Bronchial epithelial cell (primary cell): ENCODE data around the gene CRAMP1. TPM values are rescaled to one million over a fixed set of nuclear protein-coding genes. Genes with fewer than 3 reads are reported as not detected.
A peak's percentile ranks its signal among the peaks of the same experiment; 100 is the strongest.

Experiments
- DNase-seq: peaks from one replicate; pipeline ENCODE4 v3.0.0-alpha.2; 2010; ENCODE audit warnings: low read depth
- FAIRE-seq: peaks from 2 replicates; lab custom pipeline; 2011; peaks lifted over from hg19 to GRCh38; lab: Jason Lieb, UNC
- H3K27me3 ChIP-seq: 2 replicates; pipeline ENCODE4 v1.5.1; 2011; ENCODE audit warnings: low read length; ENCODE audit not compliant: control insufficient read depth, insufficient read depth
- H3K36me3 ChIP-seq: 2 replicates; pipeline ENCODE4 v1.5.1; 2011; ENCODE audit warnings: low read length; ENCODE audit not compliant: control insufficient read depth, insufficient read depth
- H3K4me3 ChIP-seq: 2 replicates; pipeline ENCODE4 v1.5.1; 2011; ENCODE audit warnings: mild to moderate bottlenecking, low read depth, low read length, control low read depth
- CTCF ChIP-seq: IDR thresholded peaks from 2 replicates; pipeline ENCODE4 v1.5.1; 2011; ENCODE audit warnings: mild to moderate bottlenecking, moderate library complexity, low read length, control low read depth, inconsistent platforms; ENCODE audit not compliant: insufficient read depth, severe bottlenecking
- total RNA-seq: library from RNA; depleted of rRNA; stranded (reverse); fragments of >200 nt; gene quantifications from 2 replicates; pipeline ENCODE4 v1.2.1, GENCODE V29; 2014

The CRAMP1 gene
- total RNA-seq, 1 donor from 2014 or later: 3.9 TPM

DNA sequence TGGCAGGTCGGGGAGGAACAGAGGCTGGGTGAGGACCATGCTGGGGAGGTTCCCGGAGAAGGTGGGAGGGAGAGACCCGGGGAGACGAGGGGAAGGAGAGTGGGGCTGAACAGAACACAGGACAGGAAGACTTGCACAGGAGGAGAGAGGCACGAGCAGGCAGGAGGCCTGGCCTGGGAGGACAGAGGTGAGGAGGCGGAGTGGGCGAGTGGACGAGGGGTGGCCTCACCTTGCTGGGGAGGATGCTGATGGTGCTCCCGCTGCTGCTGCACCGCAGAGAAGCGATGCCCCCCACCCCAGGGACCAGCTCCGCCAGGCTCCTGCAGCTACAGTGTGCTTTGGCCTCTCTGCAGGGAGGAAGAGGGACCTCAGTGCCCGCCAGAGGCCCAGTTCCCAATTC lies 44.2 kb upstream of the CRAMP1 start:
- TF ChIP-seq CTCF: no peak
- FAIRE-seq (no peak), DNase-seq (no peak)
- no peaks in the 10 kb centered on the region for H3K27me3 ChIP-seq
- H3K36me3 ChIP-seq: no peaks in the 10 kb centered on the region
- H3K4me3 ChIP-seq: no peak overlapping the region

GRCh38 chr16:1571012-1571671 lies 41.0 kb upstream of the CRAMP1 start:
- FAIRE-seq: peak; percentile 32
- no peak for TF ChIP-seq CTCF
- Histone ChIP-seq H3K4me3 (no peak overlapping the region), H3K27me3 (no peaks in the 10 kb centered on the region), H3K36me3 (no peaks in the 10 kb centered on the region)
- DNase-seq: no peak

- FAIRE-seq (no peak), DNase-seq (no peak)
- Histone ChIP-seq H3K27me3 (no peaks in the 10 kb centered on the region), H3K36me3 (no peaks in the 10 kb centered on the region), H3K4me3 (no peak overlapping the region)
- TF ChIP-seq CTCF: no peak
These were observed 39.5 kb upstream of the CRAMP1 start for GRCh38 chr16:1572673-1573072.

GRCh38 chr16:1573301-1573700 lies 38.9 kb upstream of the CRAMP1 start:
- FAIRE-seq: no peak
- no peak for TF ChIP-seq CTCF
- DNase-seq: no peak
- H3K4me3 ChIP-seq: no peak overlapping the region
- H3K27me3 ChIP-seq: no peaks in the 10 kb centered on the region
- no peaks in the 10 kb centered on the region for H3K36me3 ChIP-seq

GRCh38 chr16:1575578-1575977 lies 36.6 kb upstream of the CRAMP1 start:
- DNase-seq: no peak
- no peaks in the 10 kb centered on the region for H3K36me3 ChIP-seq
- no peak overlapping the region for H3K4me3 ChIP-seq
- no peak for TF ChIP-seq CTCF
- no peak for FAIRE-seq
- no peaks in the 10 kb centered on the region for H3K27me3 ChIP-seq

GRCh38 chr16:1579214-1579613 lies 32.9 kb upstream of the CRAMP1 start:
- no peak for TF ChIP-seq CTCF
- Histone ChIP-seq H3K4me3 (no peak overlapping the region), H3K36me3 (no peaks in the 10 kb centered on the region), H3K27me3 (no peaks in the 10 kb centered on the region)
- FAIRE-seq (no peak), DNase-seq (no peak)
